ENCODE results near the gene AMZ2.

AMZ2 gene

DNA sequence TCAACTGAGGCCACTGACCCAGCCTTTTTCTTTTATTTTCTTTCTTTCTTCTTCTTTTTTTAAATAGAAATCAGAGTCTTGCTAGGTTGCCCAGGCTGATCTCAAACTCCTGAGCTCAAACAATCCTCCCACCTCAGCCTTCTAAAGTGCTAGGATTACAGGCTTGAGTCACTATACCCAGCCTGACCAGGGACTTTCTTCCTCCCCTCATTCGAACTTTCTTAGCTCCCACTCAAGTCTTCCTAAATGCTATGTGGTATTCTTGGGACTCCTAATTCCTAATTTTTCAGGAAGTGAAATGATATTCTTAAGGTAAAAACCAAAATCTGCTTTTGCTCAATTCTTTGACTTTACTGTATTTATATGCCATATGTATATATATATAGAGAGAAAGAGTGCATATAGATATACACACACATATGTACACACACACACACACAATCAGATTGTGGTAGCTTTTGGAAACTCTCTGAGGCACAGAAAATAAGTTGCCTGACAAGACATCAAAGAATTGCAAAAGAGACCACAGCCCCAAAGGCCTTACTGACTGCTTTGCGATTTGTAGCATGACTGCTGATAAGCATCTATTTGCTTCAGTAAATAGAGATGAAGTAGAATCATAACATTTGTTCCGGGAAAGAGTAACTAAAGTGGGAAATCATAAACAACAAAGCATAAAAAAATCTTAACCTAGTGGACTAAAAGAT lies 9.5 kb upstream of the AMZ2 start:
- ChIA-PET CTCF (no interaction called here), POLR2A (no interaction called here)
- TF ChIP-seq, protein P1, sequence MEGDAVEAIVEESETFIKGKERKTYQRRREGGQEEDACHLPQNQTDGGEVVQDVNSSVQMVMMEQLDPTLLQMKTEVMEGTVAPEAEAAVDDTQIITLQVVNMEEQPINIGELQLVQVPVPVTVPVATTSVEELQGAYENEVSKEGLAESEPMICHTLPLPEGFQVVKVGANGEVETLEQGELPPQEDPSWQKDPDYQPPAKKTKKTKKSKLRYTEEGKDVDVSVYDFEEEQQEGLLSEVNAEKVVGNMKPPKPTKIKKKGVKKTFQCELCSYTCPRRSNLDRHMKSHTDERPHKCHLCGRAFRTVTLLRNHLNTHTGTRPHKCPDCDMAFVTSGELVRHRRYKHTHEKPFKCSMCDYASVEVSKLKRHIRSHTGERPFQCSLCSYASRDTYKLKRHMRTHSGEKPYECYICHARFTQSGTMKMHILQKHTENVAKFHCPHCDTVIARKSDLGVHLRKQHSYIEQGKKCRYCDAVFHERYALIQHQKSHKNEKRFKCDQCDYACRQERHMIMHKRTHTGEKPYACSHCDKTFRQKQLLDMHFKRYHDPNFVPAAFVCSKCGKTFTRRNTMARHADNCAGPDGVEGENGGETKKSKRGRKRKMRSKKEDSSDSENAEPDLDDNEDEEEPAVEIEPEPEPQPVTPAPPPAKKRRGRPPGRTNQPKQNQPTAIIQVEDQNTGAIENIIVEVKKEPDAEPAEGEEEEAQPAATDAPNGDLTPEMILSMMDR (IDR thresholded peaks at IDR 0.05; ENCODE audit: insufficient read depth, low read length, missing control alignments), result no peak
- DNase-seq (ENCODE audit: low read depth, low spot score), result no peak
- H3K4me3 ChIP-seq (ENCODE audit: low read depth, low read length), result no peak overlapping the region

DNA sequence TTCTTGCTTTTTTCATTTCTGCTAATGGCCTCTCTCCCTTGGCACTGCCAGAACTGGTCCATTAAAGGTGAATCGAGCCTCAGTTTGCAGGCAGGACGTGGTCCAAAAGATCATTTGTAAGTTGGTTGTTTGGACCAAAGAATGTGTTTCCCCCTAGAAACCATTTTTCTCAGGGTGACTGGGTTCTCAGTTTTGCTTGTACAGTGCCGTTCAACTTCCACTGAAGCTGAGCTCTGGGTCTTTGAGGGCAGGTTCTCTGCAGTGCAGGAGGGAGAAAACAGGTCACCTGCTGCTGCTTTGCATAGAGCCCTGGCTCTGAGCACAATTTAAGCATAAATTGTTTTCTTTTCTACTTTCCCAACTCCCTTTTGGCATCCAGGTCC lies 9.0 kb upstream of the AMZ2 start:
- TF ChIP-seq, protein P1 (IDR thresholded peaks at IDR 0.05; ENCODE audit: insufficient read depth, low read length, missing control alignments), result no peak
- ChIA-PET POLR2A (no interaction called here), CTCF (no interaction called here)
- no peak for DNase-seq (ENCODE audit: low read depth, low spot score)
- H3K4me3 ChIP-seq (ENCODE audit: low read depth, low read length), result no peak overlapping the region

DNA sequence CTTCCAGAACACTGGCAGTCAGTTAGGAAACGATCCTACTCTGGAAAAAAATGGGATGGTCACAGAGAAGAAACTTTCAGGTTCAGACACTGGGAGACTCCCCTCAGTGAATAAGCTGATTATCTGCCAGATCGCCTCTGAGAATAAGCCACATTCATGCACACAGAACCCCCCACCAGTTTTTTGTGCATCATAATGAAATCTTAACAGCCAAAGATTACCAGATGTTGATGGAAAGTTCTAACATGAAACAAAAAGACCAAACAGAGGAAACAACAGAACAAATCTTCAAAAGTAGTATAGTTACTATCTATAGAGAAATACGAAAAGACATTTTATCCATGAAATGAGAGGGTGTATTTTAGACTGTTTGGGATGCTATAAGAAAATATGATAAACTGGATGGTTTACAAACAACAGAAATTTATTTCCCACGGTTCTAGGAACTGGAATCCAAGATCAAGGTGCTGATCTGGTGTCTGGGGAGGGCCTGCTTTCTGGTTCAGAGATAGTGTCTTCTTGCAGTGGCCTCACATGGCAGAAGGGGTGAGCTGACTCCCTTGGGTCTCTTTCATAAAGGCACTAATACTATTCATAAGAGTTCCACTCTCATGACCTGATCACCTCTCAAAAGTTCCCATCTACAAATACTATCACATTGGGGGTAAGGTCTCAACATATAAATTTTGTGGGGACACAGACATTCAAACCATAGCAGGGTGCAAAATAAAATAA lies 8.0 kb upstream of the AMZ2 start:
- TF ChIP-seq, protein P1 (IDR thresholded peaks at IDR 0.05; ENCODE audit: insufficient read depth, low read length, missing control alignments), result no peak
- CTCF ChIA-PET, result no interaction called here
- POLR2A ChIA-PET, result no interaction called here
- no peak overlapping the region for H3K4me3 ChIP-seq (ENCODE audit: low read depth, low read length)
- no peak for DNase-seq (ENCODE audit: low read depth, low spot score)

DNA sequence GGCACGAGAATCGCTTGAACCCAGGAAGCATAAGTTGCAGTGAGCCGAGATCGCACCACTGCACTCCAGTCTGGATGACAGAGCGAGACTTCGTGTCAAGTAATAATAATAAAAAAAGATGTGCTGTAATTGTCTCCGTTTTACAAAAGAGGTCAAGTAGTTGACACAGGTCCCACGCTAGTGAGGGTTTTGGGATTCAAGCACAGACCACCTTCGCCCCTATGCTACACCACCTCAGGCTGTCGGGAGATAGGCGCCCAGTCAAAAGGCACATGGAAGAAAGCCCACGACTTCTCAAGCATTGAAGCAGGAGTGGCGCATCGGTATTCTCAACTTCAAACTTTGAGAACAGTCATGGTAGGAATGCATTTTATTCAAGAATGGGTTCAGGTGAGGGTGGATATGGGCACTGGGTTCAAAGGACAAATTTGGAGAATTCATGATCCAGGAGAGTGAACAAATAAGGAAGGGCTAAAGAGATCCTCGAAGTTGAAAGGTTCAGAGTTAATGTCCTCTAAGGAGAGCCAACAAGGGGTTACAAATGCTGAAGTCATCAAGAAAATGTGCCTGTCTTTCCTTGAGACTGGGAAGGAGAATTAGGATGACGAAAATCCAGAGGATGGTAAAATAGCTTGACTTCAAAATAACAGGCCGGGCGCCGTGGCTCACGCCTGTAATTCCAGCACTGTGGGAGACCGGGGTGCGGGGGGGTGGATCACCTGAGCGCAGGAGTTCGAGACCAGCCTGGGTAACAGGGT lies 1.4 kb upstream of the AMZ2 start:
- CTCF ChIA-PET, result interaction anchor here (0.8 to 3.9 kb wide), 6 partner anchors 17 to 189 kb away, joined by 3 to 27 read pairs (median 15); no protein-coding TSS in a partner anchor

DNA sequence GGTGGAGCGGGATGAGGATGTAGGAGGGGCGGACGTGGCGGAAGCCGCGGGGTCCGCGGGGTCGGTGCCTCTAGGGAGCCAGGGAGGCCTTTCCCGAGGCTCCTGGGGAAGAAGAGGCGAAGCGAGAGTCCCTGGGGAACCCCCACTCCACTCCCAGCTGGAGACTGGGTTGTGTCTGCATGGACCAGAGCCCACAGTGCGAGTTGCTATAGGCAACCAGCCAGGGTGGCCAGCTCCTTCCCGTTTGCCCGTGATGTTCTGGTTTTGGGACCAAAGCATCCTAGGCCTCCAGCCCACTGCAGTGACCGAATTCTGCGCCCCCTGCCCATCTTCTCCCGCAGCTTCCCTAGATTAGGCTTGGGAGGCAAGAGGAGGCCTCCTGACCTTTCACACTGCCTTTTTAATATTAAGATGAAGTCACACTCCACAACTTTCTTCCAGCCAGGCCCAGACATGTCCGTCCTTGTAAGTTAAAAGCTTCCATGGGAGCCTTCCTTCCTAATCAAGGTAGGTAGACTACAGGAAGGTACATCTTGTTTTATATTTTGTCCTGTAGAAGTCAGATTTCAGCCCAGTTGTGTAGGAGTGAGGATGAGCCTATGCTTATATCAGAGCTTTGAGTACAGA lies 469 bp downstream of the AMZ2 start:
- no peak for DNase-seq (ENCODE audit: low read depth, low spot score)
- POLR2A ChIA-PET, result interaction anchor here (1.0 to 1.6 kb wide), 3 partner anchors 42 to 209 kb away, joined by 3 to 4 read pairs (median 3); partner anchors contain the start of gene WIPI1
- CTCF ChIA-PET, result interaction anchor here (0.9 to 3.9 kb wide), 19 partner anchors 9 to 357 kb away, joined by 3 to 27 read pairs (median 5); no protein-coding TSS in a partner anchor

More for the DNA sequence above, 1.4 kb upstream of the AMZ2 start:
- POLR2A ChIA-PET, result no interaction called here
- TF ChIP-seq, protein P1 (IDR thresholded peaks at IDR 0.05; ENCODE audit: insufficient read depth, low read length, missing control alignments), result no peak
- DNase-seq (ENCODE audit: low read depth, low spot score), result no peak
- H3K4me3 ChIP-seq (ENCODE audit: low read depth, low read length), result no peak overlapping the region

More for the DNA sequence above, 469 bp downstream of the AMZ2 start:
- TF ChIP-seq, protein P1 (IDR thresholded peaks at IDR 0.05; ENCODE audit: insufficient read depth, low read length, missing control alignments), result no peak
- peak overlapping the region; percentile 80 for H3K4me3 ChIP-seq (ENCODE audit: low read depth, low read length)

Data from AG04449 (cell line).